Measurements from ENCODE around the gene ERP27.
A peak's percentile ranks its signal among the peaks of the same experiment; 100 is the strongest.

ERP27 gene

GRCh38 chr12:14958361-14959125 lies 20.2 kb upstream of the ERP27 start:
- peak overlapping the region; percentile 95 for H3K4me2 ChIP-seq (ENCODE audit: low read depth, low read length)
- H3K27ac ChIP-seq (ENCODE audit: low read length): peak overlapping the region; percentile 90
- H3K36me3 ChIP-seq (replicated peaks; ENCODE audit: insufficient read depth, low read length): no peaks in the 10 kb centered on the region; the same call in 1 of the 2 replicates
- no peaks in the 10 kb centered on the region for H3K27me3 ChIP-seq (replicated peaks; ENCODE audit: insufficient read depth, low read length)
- DNase-seq: peak; percentile 41
- H3K79me2 ChIP-seq (ENCODE audit: low read length): peaks cover 98% of the 10 kb centered on the region
- TF ChIP-seq EZH2phosphoT487 (IDR thresholded peaks at IDR 0.05; ENCODE audit: low read length): no peak
- TF ChIP-seq, protein P1, sequence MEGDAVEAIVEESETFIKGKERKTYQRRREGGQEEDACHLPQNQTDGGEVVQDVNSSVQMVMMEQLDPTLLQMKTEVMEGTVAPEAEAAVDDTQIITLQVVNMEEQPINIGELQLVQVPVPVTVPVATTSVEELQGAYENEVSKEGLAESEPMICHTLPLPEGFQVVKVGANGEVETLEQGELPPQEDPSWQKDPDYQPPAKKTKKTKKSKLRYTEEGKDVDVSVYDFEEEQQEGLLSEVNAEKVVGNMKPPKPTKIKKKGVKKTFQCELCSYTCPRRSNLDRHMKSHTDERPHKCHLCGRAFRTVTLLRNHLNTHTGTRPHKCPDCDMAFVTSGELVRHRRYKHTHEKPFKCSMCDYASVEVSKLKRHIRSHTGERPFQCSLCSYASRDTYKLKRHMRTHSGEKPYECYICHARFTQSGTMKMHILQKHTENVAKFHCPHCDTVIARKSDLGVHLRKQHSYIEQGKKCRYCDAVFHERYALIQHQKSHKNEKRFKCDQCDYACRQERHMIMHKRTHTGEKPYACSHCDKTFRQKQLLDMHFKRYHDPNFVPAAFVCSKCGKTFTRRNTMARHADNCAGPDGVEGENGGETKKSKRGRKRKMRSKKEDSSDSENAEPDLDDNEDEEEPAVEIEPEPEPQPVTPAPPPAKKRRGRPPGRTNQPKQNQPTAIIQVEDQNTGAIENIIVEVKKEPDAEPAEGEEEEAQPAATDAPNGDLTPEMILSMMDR (IDR thresholded peaks at IDR 0.05; ENCODE audit: low read length): no peak
- TF ChIP-seq EZH2 (optimal IDR thresholded peaks at IDR 0.05; ENCODE audit: low read depth, low read length): no peak
- H3F3A ChIP-seq (ENCODE audit: insufficient read depth, low read length): peaks cover 91% of the 10 kb centered on the region
- peak overlapping the region; percentile 88 for H3K9ac ChIP-seq (ENCODE audit: low read length)
- no peaks in the 10 kb centered on the region for H4K20me1 ChIP-seq (ENCODE audit: insufficient read depth, low read length)
- H3K4me3 ChIP-seq (ENCODE audit: low read length): peak overlapping the region; percentile 75
- no peak overlapping the region for H2AFZ ChIP-seq (ENCODE audit: low read length)
- H3K9me3 ChIP-seq (replicated peaks; ENCODE audit: insufficient read depth, low read length): no peaks in the 10 kb centered on the region
- H3K4me1 ChIP-seq (ENCODE audit: low read length): peaks cover 59% of the 10 kb centered on the region
- no peaks in the 10 kb centered on the region for H3K9me2 ChIP-seq (replicated peaks; ENCODE audit: insufficient read depth, low read length)

GRCh38 chr12:14957551-14958168 lies 19.3 kb upstream of the ERP27 start:
- TF ChIP-seq, protein P1 (IDR thresholded peaks at IDR 0.05; ENCODE audit: low read length): no peak
- TF ChIP-seq EZH2 (optimal IDR thresholded peaks at IDR 0.05; ENCODE audit: low read depth, low read length) (no peak), EZH2phosphoT487 (IDR thresholded peaks at IDR 0.05; ENCODE audit: low read length) (no peak)
- H3K4me3 ChIP-seq (ENCODE audit: low read length): peak overlapping the region; percentile 75
- H3F3A ChIP-seq (ENCODE audit: insufficient read depth, low read length): peaks cover 94% of the 10 kb centered on the region
- no peaks in the 10 kb centered on the region for H3K9me2 ChIP-seq (replicated peaks; ENCODE audit: insufficient read depth, low read length)
- H3K4me2 ChIP-seq (ENCODE audit: low read depth, low read length): peak overlapping the region; percentile 95
- peak overlapping the region; percentile 88 for H3K9ac ChIP-seq (ENCODE audit: low read length)
- no peaks in the 10 kb centered on the region for H4K20me1 ChIP-seq (ENCODE audit: insufficient read depth, low read length)
- peaks cover 59% of the 10 kb centered on the region for H3K4me1 ChIP-seq (ENCODE audit: low read length)
- no peaks in the 10 kb centered on the region for H3K27me3 ChIP-seq (replicated peaks; ENCODE audit: insufficient read depth, low read length)
- H3K27ac ChIP-seq (ENCODE audit: low read length): peak overlapping the region; percentile 90
- no peak overlapping the region for H2AFZ ChIP-seq (ENCODE audit: low read length)
- H3K79me2 ChIP-seq (ENCODE audit: low read length): peaks cover 99% of the 10 kb centered on the region
- no peaks in the 10 kb centered on the region for H3K9me3 ChIP-seq (replicated peaks; ENCODE audit: insufficient read depth, low read length)
- peak; percentile 46 for DNase-seq
- H3K36me3 ChIP-seq (replicated peaks; ENCODE audit: insufficient read depth, low read length): no peaks in the 10 kb centered on the region; the same call in 1 of the 2 replicates

- H3K4me2 ChIP-seq (ENCODE audit: low read depth, low read length): peak overlapping the region; percentile 95
Measured at GRCh38 chr12:14956905-14957304, 18.6 kb upstream of the ERP27 start.

More at GRCh38 chr12:14956905-14957304, 18.6 kb upstream of the ERP27 start:
- Histone ChIP-seq H3K4me1 (ENCODE audit: low read length) (peaks cover 66% of the 10 kb centered on the region), H3K9me3 (replicated peaks; ENCODE audit: insufficient read depth, low read length) (no peaks in the 10 kb centered on the region), H2AFZ (ENCODE audit: low read length) (no peak overlapping the region), H3K79me2 (ENCODE audit: low read length) (peaks cover 100% of the 10 kb centered on the region), H3K27me3 (replicated peaks; ENCODE audit: insufficient read depth, low read length) (no peaks in the 10 kb centered on the region), H4K20me1 (ENCODE audit: insufficient read depth, low read length) (no peaks in the 10 kb centered on the region), H3K27ac (ENCODE audit: low read length) (peak overlapping the region; percentile 90), H3K9ac (ENCODE audit: low read length) (peak overlapping the region; percentile 88), H3K4me3 (ENCODE audit: low read length) (peak overlapping the region; percentile 75), H3K9me2 (replicated peaks; ENCODE audit: insufficient read depth, low read length) (no peaks in the 10 kb centered on the region), H3F3A (ENCODE audit: insufficient read depth, low read length) (peaks cover 94% of the 10 kb centered on the region), H3K36me3 (replicated peaks; ENCODE audit: insufficient read depth, low read length) (no peaks in the 10 kb centered on the region; the same call in 1 of the 2 replicates)
- DNase-seq: no peak
- TF ChIP-seq EZH2phosphoT487 (IDR thresholded peaks at IDR 0.05; ENCODE audit: low read length) (no peak), EZH2 (optimal IDR thresholded peaks at IDR 0.05; ENCODE audit: low read depth, low read length) (no peak)
- TF ChIP-seq, protein P1 (IDR thresholded peaks at IDR 0.05; ENCODE audit: low read length): no peak

Data from MM.1S (cell line).